ENCODE measurements around the gene LAMC1.
A peak's percentile ranks its signal among the peaks of the same experiment; 100 is the strongest.
"Not testable (repeated sequence)": the region's sequence is repeated elsewhere in the genome, so short reads cannot be mapped to it uniquely, and the experiment has no call there.

Gene LAMC1

DNA sequence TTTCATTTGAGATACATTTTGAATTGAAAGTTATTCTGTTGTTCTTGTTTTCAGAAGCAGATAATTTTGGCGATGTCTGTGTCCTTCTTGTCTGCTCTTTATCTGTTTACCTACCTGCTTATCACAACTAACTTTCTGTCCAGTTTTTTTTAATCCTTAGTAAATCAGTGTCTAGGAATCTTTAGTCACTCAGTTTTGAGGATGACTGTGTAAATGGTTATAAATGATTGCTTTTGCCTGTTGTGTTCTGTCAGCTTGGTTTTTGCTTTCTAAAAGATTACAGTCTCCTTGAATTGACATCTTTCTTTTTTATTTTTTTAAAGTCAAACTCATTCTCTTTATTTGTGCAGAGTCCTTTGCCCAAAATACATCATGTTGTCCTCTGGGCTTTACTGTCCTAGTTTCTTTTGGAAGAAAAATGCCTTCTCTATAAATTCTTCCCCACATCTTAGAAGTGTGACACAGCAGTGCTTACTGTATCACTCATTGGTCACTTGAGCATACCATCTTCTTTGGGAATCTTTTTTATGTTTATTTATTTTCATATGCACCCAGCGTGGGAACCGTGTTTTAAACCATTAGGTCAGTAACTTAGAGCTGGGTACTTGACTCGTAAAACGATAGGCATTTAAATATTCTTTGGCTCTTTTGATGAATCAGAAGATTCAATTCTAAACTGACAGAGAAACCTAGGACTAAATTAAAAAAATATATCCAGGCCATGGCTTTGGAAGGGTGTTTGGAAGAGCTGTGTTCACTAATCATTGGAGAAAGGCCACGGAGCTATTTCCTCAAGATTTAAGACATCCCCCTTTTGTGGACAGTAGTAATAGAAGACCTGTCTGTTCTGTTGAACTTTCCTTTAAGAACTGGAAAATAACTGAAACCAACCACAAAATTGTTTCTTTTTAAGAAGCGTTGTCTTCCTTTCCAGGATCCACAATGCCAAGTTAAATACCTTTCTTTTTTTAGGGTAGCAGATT is 20.9 kb downstream of the LAMC1 start:
- DNase-seq: no peak

DNA sequence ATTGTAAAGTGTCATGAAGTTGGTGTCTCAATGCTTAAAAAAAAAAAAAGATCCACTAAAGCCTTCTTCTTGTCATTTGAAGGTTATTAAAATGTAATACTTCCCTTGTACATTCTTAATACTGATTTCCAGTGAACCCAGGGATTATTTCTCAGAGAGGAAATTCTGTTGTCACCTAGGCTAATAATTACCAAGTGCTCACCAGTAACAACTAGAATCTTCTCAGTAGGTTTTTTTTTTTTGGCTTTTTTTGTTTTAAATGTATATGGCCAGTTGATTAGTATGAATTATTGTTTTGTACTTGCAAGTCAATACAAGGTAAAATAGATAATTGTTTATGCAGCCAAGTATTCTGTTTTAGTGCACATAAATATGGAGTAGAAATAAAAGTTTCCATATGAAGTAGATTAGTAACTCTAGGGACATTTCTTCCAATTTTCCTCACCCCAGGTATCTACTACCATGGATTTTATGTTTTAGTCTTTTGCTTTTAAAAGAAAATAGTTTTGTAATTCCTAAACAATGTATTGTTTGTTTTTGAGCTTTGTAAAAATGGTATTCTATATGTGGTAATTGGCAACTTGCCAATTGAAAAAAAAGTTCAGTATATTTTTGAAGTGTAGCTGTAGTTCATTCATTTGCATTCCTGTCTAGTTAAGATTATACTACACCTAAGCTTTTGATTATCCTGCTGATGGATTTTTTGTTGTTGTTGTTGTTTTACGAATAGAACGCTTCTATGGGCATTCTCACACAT is 21.9 kb downstream of the LAMC1 start:
- no peak for DNase-seq

- DNase-seq: no peak
Observed at GRCh38 chr1:183048087-183049085, 25.2 kb downstream of the LAMC1 start.

GRCh38 chr1:183051546-183051945 is 28.3 kb downstream of the LAMC1 start:
- no peak for DNase-seq

DNA sequence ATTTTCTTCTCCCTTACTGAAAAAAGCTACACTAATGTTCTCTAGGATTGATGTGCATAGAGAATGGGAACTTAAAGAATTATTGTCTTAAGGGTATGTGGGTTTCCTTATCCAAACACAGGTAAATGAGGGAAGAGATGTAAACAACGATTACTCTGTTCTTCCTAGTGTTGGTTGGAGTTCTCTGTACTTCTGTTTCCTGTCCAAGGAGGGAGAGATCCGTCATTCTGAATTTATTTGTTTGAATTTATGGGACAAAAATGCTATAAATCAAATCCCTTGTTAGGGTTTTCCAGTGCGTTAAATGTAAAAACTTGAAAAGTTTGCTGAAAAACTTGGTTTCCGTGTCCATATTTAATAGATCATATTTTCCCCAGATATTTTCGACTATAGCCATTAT is 29.6 kb downstream of the LAMC1 start:
- DNase-seq: no peak

DNA sequence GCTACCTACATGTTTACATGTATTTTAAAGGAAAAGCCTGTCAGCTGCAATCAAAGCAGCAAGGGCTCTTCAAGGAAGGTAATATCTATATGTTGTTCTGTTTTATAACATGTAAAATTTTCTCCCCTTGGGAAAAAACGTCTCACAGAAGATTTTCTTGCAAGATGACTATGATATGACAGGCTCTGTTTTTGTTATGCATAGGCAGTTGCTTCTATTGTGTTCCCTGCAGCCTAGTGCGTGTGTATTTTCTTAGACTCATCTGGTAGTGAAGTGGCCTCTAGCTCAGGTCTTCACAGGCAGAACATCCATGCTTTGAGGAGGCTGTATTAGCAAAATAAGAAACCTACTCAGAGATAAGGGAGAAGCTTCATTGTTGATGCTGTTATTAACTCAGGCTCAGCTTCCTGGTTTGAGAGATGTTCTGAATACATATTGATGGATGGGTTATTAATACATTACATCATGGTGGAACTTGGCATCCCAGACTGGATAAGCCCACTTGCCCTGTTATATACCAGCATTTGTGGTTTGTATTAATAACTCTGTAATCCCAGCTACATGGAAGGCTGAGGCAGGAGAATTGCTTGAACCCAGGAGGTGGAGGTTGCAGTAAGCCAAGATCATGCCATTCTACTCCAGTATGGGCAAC is 35.8 kb downstream of the LAMC1 start:
- DNase-seq: no peak

DNA sequence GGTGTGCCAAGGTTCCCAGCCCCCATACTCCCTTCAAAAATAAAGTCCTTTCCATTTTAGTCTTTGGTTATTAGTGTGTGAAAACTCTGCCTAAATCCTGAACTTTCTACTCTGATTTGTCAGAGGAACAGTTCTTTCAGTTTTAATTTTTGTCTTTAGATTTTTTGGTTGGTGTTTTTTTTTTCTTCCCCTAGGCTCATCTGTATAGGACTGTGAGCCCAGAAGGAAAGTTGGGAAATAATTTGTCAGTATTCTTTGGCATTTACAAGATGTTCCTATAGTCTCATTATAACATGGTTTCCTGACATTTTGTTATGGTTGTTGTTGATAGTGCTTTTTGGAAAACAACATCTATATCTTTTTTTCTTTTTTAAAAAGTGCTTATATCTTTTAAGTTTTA is 38.0 kb downstream of the LAMC1 start:
- no peak for DNase-seq

- no peak for DNase-seq
Observed at GRCh38 chr1:183063349-183063748, 40.1 kb downstream of the LAMC1 start.

- no peak for DNase-seq
Observed at GRCh38 chr1:183065168-183065706, 42.0 kb downstream of the LAMC1 start.

GRCh38 chr1:183066432-183066831 is 43.2 kb downstream of the LAMC1 start:
- DNase-seq: not testable (repeated sequence)

DNA sequence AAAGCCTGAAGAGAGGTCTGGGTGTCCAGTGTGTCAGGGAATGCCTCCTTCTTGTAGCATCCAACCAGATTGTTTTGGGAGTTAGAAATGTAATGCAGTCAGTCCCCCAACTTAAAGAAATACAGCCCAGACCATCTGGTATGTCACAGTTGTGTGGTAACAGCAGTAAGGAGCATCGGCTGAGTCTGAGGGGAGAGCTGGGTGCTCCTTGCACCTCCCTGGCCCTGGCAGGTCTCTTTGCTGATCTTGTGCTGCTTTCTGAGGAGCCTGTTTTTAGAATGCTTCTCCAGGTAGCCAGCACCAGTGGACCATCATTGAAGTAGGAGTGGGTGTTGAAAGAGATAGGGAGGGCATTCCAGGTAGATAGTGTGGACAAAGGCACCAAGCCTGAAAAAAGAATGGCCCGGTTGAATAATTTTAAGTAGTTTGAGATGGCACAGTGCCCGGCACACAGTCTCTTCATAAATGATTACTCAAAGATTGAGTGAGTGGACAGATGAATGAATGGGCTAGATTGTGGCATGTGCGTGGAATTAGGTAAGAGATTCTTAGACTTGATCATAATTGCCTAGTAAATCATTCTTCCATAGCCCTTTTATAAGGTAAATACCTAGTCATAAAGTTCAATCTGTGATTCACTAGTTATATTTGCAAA is 46.5 kb downstream of the LAMC1 start:
- peak in 1 of 2 experiments; percentile 51 for DNase-seq

GRCh38 chr1:183070234-183070922 is 47.2 kb downstream of the LAMC1 start:
- no peak for DNase-seq

DNA sequence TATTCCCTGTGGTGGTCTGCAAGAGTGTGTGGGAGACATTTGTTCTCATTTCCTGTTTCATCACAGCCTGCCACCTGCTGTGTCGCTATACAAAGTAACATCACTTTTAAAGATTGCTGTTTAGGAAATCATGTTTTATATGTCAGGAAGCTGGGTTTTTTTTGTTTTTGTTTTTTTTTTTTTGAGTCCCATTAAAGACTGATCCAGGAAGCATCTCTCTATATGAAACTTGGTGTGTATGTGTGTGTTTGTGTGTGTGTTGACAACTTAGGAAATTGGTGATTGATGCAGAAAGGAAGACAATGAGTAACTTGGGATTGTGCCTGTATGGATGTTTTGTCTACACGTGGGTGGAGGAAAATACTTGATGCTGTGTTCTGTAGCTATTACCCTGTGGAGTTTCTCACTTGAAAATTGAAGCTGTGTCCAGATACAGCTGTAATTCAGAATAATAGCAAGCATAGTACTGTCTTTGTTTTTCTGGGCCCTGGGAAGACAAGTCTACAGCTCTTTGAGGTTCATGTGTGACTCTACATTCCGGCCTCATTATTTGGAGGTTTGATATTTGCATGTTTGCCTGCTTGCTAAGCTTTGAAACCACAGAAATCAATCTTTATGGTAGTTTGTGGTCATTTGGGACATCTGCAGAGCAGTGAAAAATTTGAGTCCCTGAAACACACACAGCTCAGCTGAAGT is 47.9 kb downstream of the LAMC1 start:
- peak in 1 of 2 experiments; percentile 5 for DNase-seq

DNA sequence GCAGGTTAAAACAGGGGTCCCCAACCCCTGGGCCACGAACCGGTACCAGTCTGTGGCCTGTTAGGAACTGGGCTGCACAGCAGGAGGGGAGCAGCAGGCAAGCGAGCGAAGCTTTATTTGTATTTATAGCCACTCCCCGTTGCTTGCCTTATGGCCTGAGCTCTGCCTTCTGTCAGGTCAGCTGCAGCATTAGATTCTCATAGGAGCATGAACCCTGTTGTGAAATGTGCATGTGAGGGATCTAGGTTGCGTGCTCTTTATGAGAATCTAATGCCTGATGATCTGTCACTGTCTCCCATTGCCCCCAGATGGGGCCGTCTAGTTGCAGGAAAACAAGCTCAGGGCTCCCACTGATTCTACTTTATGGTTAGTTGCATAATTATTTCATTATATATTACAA is 49.4 kb downstream of the LAMC1 start:
- not testable (repeated sequence) for DNase-seq

GRCh38 chr1:183073320-183073719 is 50.1 kb downstream of the LAMC1 start:
- no peak for DNase-seq

- no peak for DNase-seq
Observed at GRCh38 chr1:183074215-183074614, 51.0 kb downstream of the LAMC1 start.

- no peak for DNase-seq
Observed at GRCh38 chr1:183075861-183076260, 52.6 kb downstream of the LAMC1 start.

GRCh38 chr1:183077097-183077496 is 53.9 kb downstream of the LAMC1 start:
- DNase-seq: no peak

DNA sequence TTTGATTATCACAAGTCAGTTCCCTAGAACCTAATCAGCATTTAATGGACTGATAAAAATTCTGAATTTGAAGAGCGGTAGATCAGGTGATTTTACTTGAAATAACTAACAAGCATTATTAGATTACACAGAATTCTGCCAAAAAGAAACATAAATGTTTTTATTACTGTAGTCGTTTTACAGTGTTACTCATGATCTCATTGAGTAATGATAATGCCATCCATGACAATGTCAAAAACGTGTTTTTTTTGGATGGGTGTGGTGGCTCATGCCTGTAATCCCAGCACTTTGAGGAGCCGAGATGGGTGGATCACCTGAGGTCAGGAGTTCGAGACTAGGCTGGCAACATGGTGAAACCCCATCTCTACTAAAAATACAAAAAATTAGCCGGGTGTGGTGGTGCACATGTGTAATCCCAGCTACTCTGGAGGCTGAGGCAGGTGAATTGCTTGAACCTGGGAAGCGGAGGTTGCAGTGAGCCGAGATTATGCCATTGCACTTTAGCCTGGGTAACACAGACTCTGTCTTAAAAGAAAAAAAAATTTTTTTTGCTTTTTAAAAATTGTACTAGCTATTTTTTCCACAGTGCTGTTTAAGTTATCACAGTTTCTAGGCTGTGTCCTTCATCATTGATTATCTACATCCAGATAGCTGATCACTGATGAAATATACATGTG is 56.6 kb downstream of the LAMC1 start:
- DNase-seq: no peak

Measured in NCI-H2081 (cell line).